GM21528 (cell line): ENCODE data around the gene ALG14.
"Not testable (repeated sequence)": the region's sequence is repeated elsewhere in the genome, so short reads cannot be mapped to it uniquely, and the experiment has no call there.

Experiments
- ATAC-seq: cut with Tn5 transposase; IDR thresholded peaks from one replicate; pipeline ENCODE4 v1.9.1; 2021; ENCODE audit warnings: mild to moderate bottlenecking, moderate library complexity; ENCODE audit not compliant: unreplicated experiment, low FRiP score

ALG14 gene

DNA sequence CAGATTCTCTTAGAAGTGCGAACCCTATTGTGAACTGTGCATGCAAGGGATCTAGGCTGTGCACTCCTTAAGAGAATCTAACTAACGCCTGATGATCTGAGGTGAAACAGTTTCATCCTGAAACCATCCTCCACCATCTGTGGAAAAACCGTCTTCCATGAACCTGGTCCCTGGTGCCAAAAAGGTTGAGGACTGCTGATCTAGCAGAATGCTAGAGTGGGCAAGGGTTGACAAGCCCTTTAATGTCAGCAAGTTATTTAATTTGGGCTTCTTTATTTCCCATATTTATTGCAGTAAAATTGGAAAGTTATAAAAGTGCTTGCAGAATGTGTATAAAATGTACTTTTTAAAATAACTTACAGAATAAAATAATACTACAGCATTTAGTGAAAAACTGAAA lies 26.4 kb downstream of the ALG14 start:
- no peak for ATAC-seq

DNA sequence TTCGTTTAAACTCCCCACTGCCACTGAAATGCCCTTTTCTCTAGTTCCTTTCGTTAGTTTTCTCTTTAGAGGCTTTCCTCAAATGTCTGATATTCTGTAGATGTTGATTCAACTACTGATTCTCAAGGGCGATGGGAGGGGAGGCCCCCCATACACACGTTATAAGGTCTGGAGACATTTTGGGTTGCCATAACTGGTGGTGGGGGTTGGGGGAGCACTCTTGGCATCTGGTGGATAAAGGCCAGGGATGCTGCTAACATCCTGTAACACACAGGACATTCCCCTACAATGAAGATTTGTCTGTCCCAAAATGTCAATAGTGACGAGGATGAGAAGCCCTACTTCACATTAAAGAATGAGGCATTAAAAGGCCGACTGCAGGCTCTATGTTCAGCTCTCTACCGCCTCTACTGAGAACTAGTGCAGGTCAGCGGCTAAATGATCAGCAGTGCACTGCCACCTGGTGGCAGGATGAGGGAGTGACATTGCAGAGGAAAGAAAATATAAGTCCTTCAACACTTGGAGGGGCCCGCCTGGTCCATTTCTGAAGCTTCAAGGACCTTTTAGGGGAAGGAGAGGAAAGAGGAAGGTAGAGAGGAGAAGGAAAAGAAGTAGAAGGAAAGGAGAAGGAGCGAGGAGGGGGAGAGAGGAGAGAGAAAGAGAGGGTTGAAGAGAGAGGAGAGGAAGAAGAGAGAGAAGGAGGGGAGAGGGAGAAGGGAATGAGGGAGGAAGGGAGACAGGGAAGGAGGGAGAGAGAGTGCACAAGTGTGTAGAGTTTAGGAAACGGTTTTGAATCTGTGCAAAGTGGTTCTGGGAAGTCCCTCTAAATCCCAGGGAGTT lies 29.4 kb downstream of the ALG14 start:
- peak; percentile 96 for ATAC-seq

DNA sequence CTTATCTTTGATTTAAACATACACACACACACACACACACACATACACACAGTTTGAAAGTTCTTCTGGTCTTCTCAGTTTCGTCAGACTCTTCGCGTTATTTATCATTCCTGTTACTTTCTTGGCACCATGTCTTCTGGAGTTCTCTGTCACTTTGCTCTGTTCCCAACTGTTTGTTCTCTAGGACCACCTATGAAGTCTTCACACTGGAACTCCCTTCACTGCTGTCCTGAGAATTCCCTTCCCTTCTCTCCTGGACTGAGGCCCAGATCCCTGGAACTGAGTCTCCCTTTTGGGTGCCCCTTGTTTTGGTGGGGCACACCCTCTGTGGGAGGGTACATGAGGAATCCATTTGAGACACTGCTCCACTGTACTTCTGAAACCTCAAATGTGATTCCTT lies 30.5 kb downstream of the ALG14 start:
- ATAC-seq = no peak

DNA sequence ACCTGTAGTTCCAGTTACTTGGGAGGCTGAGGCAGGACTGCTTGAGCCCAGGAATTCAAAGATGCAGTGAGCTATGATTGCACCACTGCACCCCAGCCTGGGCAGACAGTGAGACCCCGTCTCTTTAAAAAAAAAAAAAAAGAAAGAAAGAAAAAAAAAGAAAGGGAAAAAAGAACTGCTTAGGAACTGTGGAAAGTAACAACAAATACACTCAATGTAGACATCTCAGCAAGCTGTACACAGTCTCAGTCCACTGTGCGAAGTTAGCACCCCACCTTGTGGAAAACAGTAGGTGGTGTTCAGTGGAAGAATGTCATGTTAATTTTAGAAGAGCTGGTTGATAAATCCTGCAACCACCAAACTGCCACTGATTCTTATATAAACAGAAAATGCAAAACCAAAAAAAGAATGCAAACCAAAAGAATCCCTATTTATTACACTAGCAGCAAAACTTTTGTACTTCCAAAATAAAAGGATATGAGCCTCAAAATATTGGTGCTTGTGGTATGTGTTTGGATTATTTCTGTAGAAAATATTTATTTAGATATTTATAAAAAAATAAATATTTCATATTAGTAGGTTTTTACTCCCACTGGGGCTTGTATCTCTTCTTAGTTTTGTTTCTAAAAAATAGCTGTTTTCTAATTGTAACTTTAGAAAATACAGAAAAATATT lies 31.1 kb downstream of the ALG14 start:
- no peak for ATAC-seq

DNA sequence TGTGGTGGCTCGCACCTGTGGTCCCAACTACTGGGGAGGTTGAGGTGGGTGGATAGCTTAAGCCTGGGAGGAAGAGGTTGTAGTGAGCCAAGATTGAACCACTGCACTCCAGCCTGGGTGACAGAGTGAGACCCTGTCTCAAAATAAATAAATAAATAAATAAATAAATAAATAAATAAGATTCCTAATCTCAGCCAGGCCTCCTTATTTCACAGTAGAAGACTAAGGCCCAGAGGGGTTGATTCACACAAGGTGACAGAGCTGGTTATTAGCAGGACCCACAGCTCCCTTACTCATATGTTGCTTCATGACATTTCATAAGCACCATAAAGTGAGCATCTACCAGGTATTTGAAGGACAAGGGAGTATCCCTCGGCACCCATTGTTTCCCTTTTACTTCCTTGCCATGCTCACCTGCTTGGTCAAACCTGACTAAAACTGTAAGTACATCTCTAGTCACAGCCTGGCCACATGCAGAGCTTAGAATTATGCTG lies 32.7 kb downstream of the ALG14 start:
- ATAC-seq = no peak

DNA sequence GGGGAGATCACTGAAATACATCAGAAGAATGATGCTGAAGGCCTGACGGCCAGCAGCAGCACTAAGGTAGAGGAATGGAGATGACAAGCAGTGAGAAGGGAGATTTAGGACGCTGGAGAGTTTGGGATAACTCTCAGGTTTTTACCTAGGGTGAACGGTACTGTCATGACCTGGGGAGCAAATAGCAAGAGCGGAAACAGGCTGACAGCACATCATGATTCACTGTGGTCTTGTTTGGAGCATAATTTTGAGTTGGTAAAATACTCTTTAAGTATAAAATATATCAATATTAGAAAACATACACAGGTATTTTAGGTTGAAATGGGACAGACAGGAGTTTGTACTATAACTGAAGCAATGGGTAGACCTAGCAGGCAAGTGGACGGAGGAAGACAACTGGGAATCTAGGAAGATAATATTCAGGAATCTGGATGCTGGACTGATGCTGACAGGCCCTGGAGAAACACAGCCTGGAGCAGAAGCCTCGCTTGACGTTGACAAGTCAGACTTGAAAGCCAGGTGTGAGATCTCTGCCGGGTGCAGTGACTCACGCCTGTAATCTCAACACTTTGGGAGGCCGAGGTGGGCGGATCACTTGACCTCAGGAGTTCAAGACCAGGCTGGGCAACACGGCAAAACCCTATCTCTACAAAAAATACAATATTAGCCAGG lies 33.3 kb downstream of the ALG14 start:
- no peak for ATAC-seq

DNA sequence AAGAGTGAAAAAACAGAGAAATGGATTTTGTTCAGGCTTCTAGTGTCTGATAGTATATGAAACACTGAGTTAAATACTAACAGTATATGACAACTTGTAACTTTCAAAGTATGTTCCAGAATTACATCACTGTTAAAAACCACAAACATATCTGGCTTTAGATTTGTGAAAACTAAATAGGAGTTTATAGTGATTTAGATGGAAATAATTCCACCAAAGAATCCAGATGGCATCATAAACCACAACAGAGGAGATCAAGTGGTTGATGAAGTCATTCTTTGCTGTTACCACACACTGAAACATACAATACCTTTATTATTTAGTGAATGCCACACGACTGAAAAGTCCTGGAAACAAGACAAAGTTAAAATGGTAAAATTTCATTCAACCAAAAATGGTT lies 37.2 kb downstream of the ALG14 start:
- ATAC-seq = no peak

DNA sequence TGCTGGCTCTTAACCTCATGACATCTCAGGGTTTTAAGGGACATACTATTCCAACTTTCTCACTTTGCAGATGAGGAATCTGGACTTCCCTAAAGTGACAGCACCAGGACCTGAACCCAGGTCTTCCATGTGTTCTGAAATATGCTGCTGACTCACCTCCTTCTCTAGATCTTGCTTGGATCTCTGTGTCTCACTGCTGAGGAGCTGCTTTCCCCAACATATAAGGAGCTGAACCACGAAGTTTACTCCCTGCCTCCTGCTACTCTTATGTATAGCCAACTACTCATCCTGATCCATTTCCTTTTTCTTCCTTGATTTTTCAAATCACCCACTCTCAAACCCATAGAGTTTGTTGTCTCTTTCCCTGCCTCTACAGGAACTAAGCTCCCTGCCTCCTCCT lies 38.2 kb downstream of the ALG14 start:
- no peak for ATAC-seq

DNA sequence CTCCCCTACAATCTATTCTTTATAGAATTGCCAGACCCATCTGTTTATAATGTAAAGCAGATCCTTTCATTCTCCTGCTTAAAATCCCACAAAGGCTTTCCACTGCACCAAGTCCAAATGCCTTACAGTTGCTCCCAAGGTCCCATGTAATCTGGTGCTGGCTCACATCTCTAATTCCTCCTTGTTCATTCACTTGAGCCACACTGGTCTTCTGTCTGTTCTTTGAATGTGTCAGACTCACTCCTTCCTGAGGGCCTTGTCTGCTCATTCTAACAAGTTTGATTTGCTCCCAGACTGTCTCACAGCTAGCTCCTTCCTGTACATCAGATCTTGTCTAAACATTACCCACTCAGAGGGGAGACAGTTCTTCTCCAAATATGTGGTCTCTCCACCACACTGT lies 38.9 kb downstream of the ALG14 start:
- ATAC-seq = no peak

DNA sequence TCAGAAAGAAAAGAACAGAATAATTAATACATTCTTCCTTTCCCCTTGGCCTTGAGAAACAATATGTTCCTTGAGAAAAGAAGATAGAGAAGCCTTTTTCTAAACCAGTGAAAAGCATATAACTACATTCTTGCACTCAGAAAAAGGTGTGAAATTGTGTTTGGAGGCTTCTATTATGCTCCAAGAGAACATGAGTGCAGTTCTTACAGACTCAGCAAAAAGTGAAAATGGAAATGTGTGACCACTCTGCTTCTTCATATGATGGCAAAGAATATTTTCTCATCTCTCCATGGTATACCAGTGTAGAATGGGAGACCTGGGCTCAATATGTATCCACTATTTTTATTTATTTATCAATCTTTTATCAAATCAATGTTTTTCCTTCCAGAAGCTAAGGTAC lies 43.2 kb downstream of the ALG14 start:
- no peak for ATAC-seq

DNA sequence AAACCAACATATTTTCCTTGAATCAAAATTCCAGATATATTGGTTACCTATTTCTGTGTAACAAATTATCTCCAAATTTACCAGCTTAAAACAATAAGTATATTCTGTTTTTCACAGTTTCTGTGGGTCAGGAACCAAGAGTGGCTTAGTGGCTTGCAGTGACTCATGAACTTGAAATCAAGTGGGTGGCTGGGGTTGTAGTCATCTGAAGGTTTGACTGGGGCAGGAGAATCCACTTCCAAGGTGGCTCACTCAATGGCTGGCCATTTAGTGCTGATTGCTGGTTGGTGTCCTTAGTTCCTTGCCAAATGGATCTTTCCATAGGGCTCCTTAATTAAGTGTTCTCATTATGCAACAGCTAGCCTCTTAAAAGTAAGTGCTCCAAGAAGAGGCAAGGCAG lies 43.8 kb downstream of the ALG14 start:
- ATAC-seq = no peak

DNA sequence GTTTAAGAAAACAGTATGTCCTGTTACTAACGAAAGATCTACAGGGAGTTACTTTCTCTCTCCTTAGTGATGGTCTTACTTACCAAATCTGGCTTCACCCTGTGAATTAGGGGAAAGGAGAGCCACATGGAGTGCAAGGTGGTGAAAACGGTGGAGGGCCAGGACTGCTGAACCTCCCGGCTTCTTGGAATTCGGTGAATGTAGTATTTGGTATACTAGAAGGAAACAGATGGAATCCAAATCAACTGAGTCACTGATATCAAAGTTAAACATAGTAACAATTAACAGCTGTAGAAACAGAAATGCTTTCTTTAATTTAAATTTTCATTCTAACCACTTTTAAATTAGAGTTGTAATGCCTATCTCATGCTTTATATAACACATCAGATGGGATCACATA lies 45.7 kb downstream of the ALG14 start:
- no peak for ATAC-seq

DNA sequence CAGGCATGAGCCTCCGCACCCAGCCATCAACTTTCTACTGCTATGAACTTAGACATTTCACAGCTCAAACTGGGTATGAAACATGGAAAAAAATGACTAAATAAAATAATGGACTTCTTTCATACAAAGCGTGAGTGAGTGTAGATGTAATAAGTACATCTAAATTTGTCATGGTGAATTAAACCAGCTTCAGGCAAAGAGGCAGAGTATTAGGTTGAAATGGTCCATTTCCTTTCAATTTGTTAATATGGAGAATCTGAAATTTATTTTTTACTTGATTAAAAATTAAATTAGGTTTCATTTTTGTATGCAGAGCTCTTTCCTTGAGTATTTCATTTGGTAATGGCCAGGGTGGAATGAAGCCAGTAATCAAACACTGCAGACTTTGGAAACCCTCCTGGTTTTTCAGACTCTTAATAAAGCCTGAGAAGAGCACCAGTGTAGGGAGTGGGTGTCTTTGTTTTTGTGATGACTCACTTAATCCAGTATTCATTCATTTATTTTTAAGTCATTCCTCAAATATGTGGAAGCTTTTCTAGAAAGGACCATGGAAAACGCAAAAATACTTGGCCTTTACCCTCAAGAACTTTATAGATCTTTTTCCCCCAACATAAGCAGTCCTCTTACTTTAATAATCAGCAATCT lies 49.2 kb downstream of the ALG14 start:
- ATAC-seq = no peak

DNA sequence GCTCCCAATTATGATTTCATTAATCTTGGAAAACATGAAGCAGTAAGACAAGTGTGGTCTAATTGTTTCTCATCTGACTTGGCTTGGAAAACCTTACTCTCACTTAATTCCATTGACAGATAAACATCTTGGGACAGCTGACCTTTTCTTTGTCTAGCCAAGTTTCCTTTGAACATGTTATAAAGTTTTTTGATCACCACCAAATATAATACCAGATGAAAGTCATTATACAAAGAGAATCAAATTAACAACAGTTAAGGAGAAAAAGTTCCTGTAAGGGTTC lies 50.2 kb downstream of the ALG14 start:
- no peak for ATAC-seq

DNA sequence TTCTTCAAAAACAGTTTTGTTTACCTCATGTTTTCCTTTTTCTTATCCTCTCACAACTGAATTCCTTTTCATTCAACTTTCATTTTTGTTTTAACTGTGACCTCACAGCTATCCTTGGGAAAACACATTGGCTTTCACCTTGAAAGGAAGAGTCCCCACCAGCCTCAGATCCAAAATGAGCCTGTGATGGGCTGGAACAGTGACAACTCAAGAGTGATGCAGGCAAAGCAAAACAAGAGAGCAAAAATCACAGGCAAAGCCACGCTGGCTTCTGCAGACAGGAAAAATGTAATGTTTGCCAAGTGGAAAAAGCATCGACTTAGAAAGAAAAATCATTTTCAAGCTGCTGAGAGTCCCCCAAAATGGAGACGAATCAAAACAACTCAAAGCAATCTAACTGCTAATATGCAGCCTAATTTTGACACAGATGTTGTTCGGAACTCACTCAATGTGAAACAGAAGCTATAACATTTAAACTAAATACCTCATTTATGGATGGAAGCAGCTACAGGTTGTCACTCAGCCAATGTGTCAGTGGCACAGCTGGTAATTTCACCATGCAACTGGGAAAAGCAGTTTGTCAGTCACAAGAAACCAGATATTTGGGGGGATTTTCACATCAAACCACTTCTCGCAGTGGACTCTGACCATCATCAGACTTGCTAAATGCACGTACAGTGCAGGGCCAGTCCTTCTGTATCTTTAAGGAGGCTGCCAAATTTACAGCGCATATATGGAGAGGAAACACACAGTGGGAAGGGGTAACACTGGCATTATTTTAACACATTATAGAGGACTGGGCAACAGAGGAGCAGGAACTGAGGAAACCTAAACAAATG lies 50.7 kb downstream of the ALG14 start:
- ATAC-seq = no peak

DNA sequence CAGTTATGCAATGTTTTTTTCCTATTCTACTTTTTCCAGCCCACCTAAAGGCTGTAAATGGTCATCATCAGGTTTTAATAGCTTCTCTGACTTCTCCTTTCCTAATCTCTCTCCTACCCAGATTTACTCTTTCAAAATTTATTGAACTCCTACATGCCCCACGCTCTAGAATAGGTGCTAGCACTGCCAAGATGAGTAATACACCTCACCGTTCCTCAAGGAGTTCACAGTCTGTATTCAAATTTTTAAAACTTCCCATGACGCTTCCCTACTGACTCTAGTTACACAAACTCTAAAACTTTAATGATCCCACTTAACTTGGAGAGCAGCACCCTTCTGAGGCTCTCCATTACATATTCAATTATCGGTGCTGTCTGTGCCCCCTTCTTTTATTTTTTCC lies 51.6 kb downstream of the ALG14 start:
- no peak for ATAC-seq

DNA sequence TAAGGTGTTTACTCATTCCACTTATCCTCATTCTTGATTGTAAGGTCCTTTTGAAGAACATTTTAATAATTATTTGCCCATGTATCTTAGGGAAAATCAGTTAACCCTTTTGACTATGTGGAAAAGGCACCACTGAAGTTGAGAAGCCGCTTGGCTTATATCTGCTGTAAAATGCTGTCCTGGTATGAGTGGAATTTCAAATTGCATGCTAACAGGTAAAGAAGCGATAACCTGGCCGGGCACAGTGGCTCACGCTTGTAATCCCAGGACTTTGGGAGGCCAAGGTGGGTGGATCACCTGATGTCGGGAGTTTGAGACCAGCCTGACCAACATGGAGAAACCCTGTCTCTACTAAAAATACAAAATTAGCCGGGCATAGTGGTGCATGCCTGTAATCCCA lies 53.3 kb downstream of the ALG14 start:
- not testable (repeated sequence) for ATAC-seq

DNA sequence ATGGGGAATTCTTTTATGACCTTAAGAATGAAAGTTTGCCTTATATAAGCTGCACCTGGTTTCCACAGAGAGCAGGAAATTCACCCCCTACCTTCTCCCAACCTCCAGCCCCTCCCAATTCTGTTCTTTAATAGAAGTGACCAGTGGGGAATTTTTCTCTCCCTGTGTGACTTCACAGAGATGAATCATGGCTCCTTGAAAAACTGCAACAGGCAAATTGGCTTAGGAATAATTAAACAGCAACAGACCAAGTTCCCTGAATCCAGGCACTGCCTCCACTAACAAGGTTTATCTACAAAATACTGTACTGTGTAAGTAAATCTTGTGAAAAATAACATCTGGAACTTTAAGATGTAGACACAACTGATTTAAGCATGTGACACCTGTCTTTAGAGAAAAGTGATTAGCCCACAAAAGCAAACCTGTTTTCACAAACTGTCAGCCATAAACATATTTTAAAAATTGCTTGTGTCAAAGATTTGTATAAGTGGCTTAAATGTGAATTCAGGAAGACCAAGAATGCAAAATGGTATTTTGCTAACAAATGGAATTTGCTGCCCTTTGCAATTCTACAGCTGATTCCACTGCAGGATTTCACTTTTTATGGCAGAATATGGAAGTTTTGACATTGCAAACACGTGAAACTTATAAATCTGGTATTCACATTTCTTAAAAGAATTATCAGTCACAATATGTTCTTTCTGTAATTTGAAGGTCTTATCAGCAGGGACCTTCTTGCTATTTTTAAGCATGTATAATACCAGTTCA lies 54.0 kb downstream of the ALG14 start:
- no peak for ATAC-seq

DNA sequence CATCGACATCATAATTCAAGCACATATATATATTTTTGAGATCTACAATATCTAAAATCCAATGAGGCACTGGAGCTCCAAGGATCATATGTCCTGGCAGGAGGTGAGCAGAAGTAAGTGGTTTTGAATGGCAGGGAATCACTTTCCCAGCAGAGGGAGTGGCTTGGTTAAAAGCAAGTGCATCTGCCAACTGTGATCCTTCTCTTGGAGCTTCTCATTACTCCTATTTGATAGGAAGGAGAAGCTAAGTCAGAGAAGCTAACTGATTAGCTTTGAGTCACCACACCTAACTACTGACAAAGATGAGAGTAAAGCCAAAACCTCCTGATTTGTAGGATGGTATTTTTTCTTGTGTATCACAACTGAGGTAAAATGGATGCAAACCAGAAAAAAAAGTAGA lies 55.0 kb downstream of the ALG14 start:
- no peak for ATAC-seq

DNA sequence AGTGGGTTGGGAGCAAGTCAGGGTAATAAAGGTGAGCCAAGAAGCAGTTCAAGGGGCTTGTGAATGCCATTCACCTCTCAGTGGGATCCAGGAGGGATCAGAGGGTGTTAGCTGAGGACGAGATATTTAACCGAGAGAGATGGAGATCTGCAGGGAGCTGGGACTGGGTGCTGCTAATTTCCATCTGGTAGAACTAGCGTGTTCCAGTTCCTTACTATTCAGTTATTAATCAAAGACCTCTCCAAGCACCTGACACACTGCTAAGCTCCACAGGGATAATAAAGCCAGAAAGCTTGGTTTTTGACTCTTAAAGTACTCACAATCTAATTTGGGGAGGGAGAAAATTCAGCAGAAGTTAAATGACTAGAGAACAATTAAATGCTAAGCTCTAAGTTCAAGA lies 57.7 kb downstream of the ALG14 start:
- no peak for ATAC-seq
